DMS114 treated with DMSO at 0.1 percent for 48 hours (cell line): ENCODE measurements around the gene TMEM267.
"Not testable (repeated sequence)": the region's sequence is repeated elsewhere in the genome, so short reads cannot be mapped to it uniquely, and the experiment has no call there.

Experiments
- DNase-seq: peaks from one replicate; lab custom pipeline; 2025; ENCODE audit not compliant: unreplicated experiment; lab: John Stamatoyannopoulos, UW

The TMEM267 gene

GRCh38 chr5:43411495-43411894 lies 72.2 kb downstream of the TMEM267 start:
- no peak for DNase-seq

- no peak for DNase-seq
These were observed 73.3 kb downstream of the TMEM267 start for GRCh38 chr5:43410414-43410813.

GRCh38 chr5:43409809-43410271 lies 73.8 kb downstream of the TMEM267 start:
- no peak for DNase-seq

GRCh38 chr5:43402524-43403066 lies 81.1 kb downstream of the TMEM267 start:
- DNase-seq, result not testable (repeated sequence)

GRCh38 chr5:43401827-43402226 lies 81.8 kb downstream of the TMEM267 start:
- DNase-seq, result no peak

- DNase-seq, result peak; percentile 22
These were observed 83.6 kb downstream of the TMEM267 start for GRCh38 chr5:43400082-43400481.

- DNase-seq, result peak; percentile 46
These were observed 86.8 kb downstream of the TMEM267 start for GRCh38 chr5:43396762-43397304.
